Neural cell (in vitro differentiated cells): ENCODE results near the gene RYR3. TPM values are rescaled to one million over a fixed set of nuclear protein-coding genes. Genes with fewer than 3 reads are reported as not detected.

Experiments
- H2AFZ ChIP-seq: fragments of 200-600, 300-800 bp; sonication (generic), shearing (Covaris generic); 2 replicates; pipeline ENCODE4 v1.6.0; 2014; ENCODE audit warnings: low read depth, mild to moderate bottlenecking, antibody characterized with exemption, low read length, moderate library complexity
- H3F3A ChIP-seq: fragments of 200-600 bp; shearing (Covaris generic); 2 replicates; pipeline ENCODE4 v1.6.1; 2016; ENCODE audit warnings: mild to moderate bottlenecking, moderate library complexity, mixed read lengths, antibody characterized with exemption, low read length; ENCODE audit not compliant: insufficient read depth, poor library complexity, severe bottlenecking
- H3K27ac ChIP-seq: fragments of 200-600, 300-800 bp; sonication (generic), shearing (Covaris generic); 2 replicates; pipeline ENCODE4 v1.5.1; 2014; ENCODE audit warnings: mild to moderate bottlenecking, low read length, moderate library complexity
- H3K27me3 ChIP-seq: fragments of 300-800, 200-600 bp; sonication (generic), shearing (Covaris generic); 2 replicates; pipeline ENCODE4 v1.6.0; 2014; ENCODE audit warnings: mild to moderate bottlenecking, low read depth, low read length, moderate library complexity; ENCODE audit not compliant: insufficient read depth
- H3K36me3 ChIP-seq: fragments of 300-800, 200-600 bp; sonication (generic), shearing (Covaris generic); 2 replicates; pipeline ENCODE4 v1.5.1; 2014; ENCODE audit warnings: mild to moderate bottlenecking, antibody characterized with exemption, low read length, moderate library complexity; ENCODE audit not compliant: insufficient read depth
- H3K4me2 ChIP-seq: fragments of 300-800, 200-600 bp; sonication (generic), shearing (Covaris generic); 2 replicates; pipeline ENCODE4 v1.6.0; 2014; ENCODE audit warnings: mild to moderate bottlenecking, low read length
- H3K4me3 ChIP-seq: fragments of 300-800, 200-600 bp; sonication (generic), shearing (Covaris generic); 2 replicates; pipeline ENCODE4 v1.5.1; 2014; ENCODE audit warnings: mild to moderate bottlenecking, low read length, moderate library complexity
- H3K79me2 ChIP-seq: fragments of 200-600 bp; shearing (Covaris generic); replicated peaks from 2 replicates; pipeline ENCODE4 v1.6.0; 2014; ENCODE audit warnings: mild to moderate bottlenecking, low read length, moderate library complexity; ENCODE audit not compliant: insufficient read depth
- H3K9ac ChIP-seq: fragments of 300-800, 200-600 bp; sonication (generic), shearing (Covaris generic); 2 replicates; pipeline ENCODE4 v1.6.1; 2016; ENCODE audit warnings: mild to moderate bottlenecking, low read length, mixed read lengths
- H3K9me2 ChIP-seq: fragments of 200-600 bp; shearing (Covaris generic); 2 replicates; pipeline ENCODE4 v1.6.1; 2016; ENCODE audit warnings: mild to moderate bottlenecking, low read length, mixed read lengths; ENCODE audit not compliant: insufficient read depth
- H3K9me3 ChIP-seq: fragments of 200-600, 300-800 bp; sonication (generic), shearing (Covaris generic); 2 replicates; pipeline ENCODE4 v1.6.1; 2016; ENCODE audit warnings: mild to moderate bottlenecking, mixed run types, low read length, moderate library complexity, mixed read lengths
- H4K20me1 ChIP-seq: fragments of 200-600 bp; shearing (Covaris generic); 2 replicates; pipeline ENCODE4 v1.6.1; 2016; ENCODE audit warnings: mild to moderate bottlenecking, mixed run types; ENCODE audit not compliant: insufficient read depth
- EP300 ChIP-seq: fragments of 450-650 bp; conservative IDR thresholded peaks from 2 replicates; pipeline ENCODE4 v1.6.1; 2014; ENCODE audit warnings: antibody characterized with exemption, mild to moderate bottlenecking, moderate library complexity; ENCODE audit not compliant: poor library complexity, severe bottlenecking
- EZH2 ChIP-seq: fragments of 200-600, 300-800 bp; shearing (Covaris generic), sonication (generic); IDR thresholded peaks from 2 replicates; pipeline ENCODE4 v1.6.1; 2014; ENCODE audit warnings: antibody characterized with exemption, low read length, borderline replicate concordance, mild to moderate bottlenecking; ENCODE audit not compliant: insufficient read depth, poor library complexity, severe bottlenecking
- MXI1 ChIP-seq: fragments of 450-650 bp; conservative IDR thresholded peaks from 2 replicates; pipeline ENCODE4 v1.6.1; 2014; ENCODE audit warnings: antibody characterized with exemption, mild to moderate bottlenecking; ENCODE audit not compliant: poor library complexity, severe bottlenecking
- POLR2AphosphoS5 ChIP-seq: IDR thresholded peaks from 2 replicates; pipeline ENCODE4 v1.6.1; 2012
- RAD21 ChIP-seq: fragments of 450-650 bp; conservative IDR thresholded peaks from 2 replicates; pipeline ENCODE4 v1.6.1; 2014; ENCODE audit warnings: antibody characterized with exemption, mild to moderate bottlenecking, moderate library complexity
- SMC3 ChIP-seq: fragments of 450-650 bp; conservative IDR thresholded peaks from 2 replicates; pipeline ENCODE4 v1.6.1; 2014; ENCODE audit warnings: antibody characterized with exemption, mild to moderate bottlenecking, moderate library complexity; ENCODE audit not compliant: poor library complexity
- TAF1 ChIP-seq: IDR thresholded peaks from 2 replicates; pipeline ENCODE4 v1.6.1; 2012; ENCODE audit warnings: low read depth
- polyA plus RNA-seq: library from polyadenylated mRNA; depleted of rRNA; stranded (reverse); fragments of >200 nt; gene quantifications from 2 replicates; pipeline ENCODE4 v1.2.3, GENCODE V29; 2014
- TF ChIP-seq, protein P1 (sequence below): fragments of 450-650 bp; IDR thresholded peaks from 2 replicates; pipeline ENCODE4 v1.5.1; 2014; ENCODE audit warnings: antibody characterized with exemption, mild to moderate bottlenecking, moderate library complexity; ENCODE audit not compliant: poor library complexity, severe bottlenecking
- TF ChIP-seq, protein P2 (sequence below): IDR thresholded peaks from 2 replicates; pipeline ENCODE4 v1.6.1; 2012; ENCODE audit warnings: borderline replicate concordance

The RYR3 gene
- polyA plus RNA-seq, 1 donor from 2014 or later, result 12.6 TPM

DNA sequence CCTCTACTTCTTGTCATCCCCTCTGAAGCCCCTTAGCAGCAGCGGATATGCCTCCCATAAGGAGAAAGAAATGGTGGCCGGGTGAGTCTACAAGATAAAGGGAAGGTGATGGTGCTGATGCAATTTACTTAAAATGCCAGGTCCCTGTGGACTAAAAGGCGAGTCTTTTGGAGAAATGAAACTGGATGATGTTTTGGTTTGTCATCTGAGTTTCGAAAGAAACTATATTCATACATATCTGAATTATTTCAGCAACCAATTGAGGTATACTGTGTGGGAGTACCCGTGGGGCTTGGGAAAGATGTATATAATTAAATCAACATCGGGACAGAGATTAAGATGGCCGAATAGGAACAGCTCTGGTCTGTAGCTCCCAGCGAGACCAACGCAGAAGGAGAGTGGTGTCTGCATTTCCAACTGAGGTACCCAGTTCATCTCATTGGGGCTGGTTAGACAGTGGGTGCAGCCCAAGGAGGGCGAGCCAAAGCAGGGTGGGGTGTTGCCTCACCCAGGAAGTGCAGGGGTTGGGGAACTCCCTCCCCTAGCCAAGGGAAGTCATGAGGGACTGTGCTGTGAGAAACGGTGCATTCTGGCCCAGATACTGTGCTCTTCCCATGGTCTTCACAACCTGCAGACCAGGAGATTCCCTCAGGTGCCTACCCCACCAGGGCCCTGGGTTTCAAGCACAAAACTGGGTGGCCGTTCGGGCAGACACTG lies 446.9 kb downstream of the RYR3 start:
- no peaks in the 10 kb centered on the region for H3F3A ChIP-seq
- H3K36me3 ChIP-seq, result no peaks in the 10 kb centered on the region
- no peaks in the 10 kb centered on the region for H3K79me2 ChIP-seq
- no peaks in the 10 kb centered on the region for H4K20me1 ChIP-seq
- no peaks in the 10 kb centered on the region for H3K27me3 ChIP-seq
- no peak for TF ChIP-seq RAD21
- no peak for TF ChIP-seq POLR2AphosphoS5
- TF ChIP-seq, protein P1, sequence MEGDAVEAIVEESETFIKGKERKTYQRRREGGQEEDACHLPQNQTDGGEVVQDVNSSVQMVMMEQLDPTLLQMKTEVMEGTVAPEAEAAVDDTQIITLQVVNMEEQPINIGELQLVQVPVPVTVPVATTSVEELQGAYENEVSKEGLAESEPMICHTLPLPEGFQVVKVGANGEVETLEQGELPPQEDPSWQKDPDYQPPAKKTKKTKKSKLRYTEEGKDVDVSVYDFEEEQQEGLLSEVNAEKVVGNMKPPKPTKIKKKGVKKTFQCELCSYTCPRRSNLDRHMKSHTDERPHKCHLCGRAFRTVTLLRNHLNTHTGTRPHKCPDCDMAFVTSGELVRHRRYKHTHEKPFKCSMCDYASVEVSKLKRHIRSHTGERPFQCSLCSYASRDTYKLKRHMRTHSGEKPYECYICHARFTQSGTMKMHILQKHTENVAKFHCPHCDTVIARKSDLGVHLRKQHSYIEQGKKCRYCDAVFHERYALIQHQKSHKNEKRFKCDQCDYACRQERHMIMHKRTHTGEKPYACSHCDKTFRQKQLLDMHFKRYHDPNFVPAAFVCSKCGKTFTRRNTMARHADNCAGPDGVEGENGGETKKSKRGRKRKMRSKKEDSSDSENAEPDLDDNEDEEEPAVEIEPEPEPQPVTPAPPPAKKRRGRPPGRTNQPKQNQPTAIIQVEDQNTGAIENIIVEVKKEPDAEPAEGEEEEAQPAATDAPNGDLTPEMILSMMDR, result no peak
- TF ChIP-seq TAF1, result no peak
- TF ChIP-seq SMC3, result no peak
- TF ChIP-seq MXI1, result no peak
- no peak for TF ChIP-seq EZH2
- TF ChIP-seq EP300, result no peak
- TF ChIP-seq, protein P2, sequence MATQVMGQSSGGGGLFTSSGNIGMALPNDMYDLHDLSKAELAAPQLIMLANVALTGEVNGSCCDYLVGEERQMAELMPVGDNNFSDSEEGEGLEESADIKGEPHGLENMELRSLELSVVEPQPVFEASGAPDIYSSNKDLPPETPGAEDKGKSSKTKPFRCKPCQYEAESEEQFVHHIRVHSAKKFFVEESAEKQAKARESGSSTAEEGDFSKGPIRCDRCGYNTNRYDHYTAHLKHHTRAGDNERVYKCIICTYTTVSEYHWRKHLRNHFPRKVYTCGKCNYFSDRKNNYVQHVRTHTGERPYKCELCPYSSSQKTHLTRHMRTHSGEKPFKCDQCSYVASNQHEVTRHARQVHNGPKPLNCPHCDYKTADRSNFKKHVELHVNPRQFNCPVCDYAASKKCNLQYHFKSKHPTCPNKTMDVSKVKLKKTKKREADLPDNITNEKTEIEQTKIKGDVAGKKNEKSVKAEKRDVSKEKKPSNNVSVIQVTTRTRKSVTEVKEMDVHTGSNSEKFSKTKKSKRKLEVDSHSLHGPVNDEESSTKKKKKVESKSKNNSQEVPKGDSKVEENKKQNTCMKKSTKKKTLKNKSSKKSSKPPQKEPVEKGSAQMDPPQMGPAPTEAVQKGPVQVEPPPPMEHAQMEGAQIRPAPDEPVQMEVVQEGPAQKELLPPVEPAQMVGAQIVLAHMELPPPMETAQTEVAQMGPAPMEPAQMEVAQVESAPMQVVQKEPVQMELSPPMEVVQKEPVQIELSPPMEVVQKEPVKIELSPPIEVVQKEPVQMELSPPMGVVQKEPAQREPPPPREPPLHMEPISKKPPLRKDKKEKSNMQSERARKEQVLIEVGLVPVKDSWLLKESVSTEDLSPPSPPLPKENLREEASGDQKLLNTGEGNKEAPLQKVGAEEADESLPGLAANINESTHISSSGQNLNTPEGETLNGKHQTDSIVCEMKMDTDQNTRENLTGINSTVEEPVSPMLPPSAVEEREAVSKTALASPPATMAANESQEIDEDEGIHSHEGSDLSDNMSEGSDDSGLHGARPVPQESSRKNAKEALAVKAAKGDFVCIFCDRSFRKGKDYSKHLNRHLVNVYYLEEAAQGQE, result no peak
- no peak overlapping the region for H3K4me3 ChIP-seq
- no peaks in the 10 kb centered on the region for H3K9me2 ChIP-seq
- H3K4me2 ChIP-seq, result no peak overlapping the region
- H2AFZ ChIP-seq, result no peak overlapping the region
- H3K27ac ChIP-seq, result no peak overlapping the region
- no peaks in the 10 kb centered on the region for H3K9me3 ChIP-seq
- no peak overlapping the region for H3K9ac ChIP-seq

DNA sequence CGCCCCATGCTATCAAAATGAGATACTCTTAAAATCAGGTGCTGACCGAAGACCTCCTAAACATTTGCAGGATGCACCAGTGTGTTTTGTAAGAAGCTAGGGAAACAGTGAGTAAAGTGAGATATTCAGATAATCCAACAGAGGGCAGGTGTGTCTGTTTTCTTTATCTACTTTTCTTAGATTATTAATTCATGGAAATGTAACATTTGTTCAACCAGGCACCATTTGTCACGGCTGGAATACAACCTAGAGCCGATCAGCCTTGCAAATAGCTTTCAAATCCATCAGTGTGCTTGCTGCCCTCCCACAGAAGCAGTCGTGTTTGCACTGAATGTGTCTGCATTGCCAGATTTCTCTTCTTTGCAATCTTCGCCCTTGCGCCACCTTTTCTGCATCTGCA lies 455.6 kb downstream of the RYR3 start:
- Histone ChIP-seq H3K4me2 (no peak overlapping the region), H3K9ac (no peak overlapping the region), H2AFZ (no peak overlapping the region), H3F3A (no peaks in the 10 kb centered on the region), H3K36me3 (no peaks in the 10 kb centered on the region), H3K27ac (peak overlapping the region; percentile 28), H3K9me2 (no peaks in the 10 kb centered on the region), H3K79me2 (no peaks in the 10 kb centered on the region), H3K4me3 (no peak overlapping the region), H3K27me3 (no peaks in the 10 kb centered on the region), H4K20me1 (no peaks in the 10 kb centered on the region), H3K9me3 (no peaks in the 10 kb centered on the region)
- TF ChIP-seq TAF1 (no peak), EP300 (no peak), RAD21 (peak; percentile 58), EZH2 (no peak), SMC3 (peak; percentile 67), MXI1 (no peak), POLR2AphosphoS5 (no peak)
- TF ChIP-seq, protein P2, result no peak
- TF ChIP-seq, protein P1, result peak; percentile 60
